NCI-H1417 treated with DMSO at 0.1 percent for 48 hours (cell line): Measurements from ENCODE around the gene ZNF761.
"Not testable (repeated sequence)": the region's sequence is repeated elsewhere in the genome, so short reads cannot be mapped to it uniquely, and the experiment has no call there.

Experiments used
- DNase-seq: peaks from one replicate; lab custom pipeline; 2025; lab: John Stamatoyannopoulos, UW

ZNF761 gene

GRCh38 chr19:53460131-53460721, 28.4 kb downstream of the ZNF761 start:
- DNase-seq = not testable (repeated sequence)

DNA sequence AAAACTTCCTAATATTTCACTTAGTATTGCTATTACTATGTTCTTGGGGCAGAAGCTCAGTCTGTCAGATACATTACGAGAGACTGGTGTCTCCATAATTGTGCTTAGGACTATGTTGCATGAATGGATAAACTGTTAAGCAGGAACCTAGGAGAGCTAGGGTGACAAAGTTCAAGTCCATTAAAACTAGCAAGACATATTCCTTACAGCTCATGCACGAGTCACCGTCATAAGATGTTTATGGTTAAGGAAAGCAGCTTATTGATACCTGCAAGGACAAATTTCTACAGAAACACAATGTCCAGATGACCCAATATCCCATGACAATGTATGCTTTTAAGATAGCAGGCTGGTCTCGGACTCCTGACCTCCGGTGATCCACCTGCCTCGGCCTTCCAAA, 30.1 kb downstream of the ZNF761 start:
- DNase-seq = no peak

- no peak for DNase-seq
Measured at GRCh38 chr19:53462861-53463260, 31.1 kb downstream of the ZNF761 start.

DNA sequence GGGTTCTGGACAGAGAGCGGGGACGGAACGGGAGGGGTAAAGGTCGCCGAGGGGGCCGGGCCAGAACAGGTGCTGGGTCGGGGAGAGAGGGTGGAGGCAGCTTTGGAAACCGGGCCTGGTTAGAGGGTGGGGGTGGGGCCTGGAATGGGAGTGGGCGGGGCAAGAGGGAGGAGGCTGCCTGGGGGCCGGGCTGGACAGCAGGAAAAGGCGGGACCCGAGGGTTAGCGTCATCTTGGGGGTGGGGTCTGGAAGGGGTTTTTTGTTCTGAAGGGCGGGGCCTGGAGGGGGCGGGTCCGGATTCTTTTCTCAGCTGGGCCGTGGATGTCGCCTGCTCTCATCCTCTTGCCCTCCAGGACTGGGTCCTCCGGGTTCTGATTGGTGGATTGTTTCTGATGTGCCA, 31.5 kb downstream of the ZNF761 start:
- no peak for DNase-seq

GRCh38 chr19:53466726-53467484, 35.1 kb downstream of the ZNF761 start:
- DNase-seq = no peak

DNA sequence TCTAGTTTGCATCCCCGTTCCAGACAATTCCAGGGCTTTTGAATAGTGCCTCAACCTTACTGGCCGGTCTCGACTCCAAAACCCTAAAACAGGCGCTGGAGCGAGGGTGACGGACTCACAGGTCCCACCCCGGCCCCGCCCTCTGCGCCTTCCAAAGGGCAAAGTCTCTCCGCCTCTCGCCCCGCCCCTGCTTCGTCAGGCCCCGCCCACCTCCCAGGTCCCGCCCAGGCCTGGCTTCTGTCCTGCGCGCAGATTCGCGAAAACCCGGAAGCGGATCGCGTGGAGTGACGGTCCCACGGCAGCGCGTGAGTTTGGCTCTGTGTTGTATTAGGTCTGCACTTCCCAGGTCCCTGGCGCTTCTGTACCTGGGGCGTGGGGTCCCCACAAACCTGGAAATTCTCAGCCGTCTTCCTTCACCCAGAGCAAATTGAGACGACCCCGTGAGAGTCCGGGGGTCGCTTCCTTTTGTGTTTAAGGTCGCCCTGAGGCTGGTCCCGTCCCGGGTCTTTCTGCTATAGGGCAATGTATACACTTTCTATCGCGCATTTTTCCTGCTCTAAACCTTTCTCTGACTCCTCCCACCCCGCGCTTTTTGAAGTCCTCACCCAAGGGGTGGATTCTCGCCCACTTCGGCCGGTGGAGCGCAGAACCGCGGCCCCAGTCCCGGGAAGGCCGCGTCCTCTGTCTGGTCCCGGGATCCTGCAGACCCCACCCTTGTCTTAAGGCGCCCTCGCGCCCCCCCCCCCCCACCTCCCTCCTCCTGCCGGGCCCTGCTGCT, 35.9 kb downstream of the ZNF761 start, which contains the start of gene ZNF813:
TSS of gene ZNF813 (plus strand) at position 249 of the 778 bp plus-strand sequence. CDS start 16,090 bp downstream, outside the sequence.
- DNase-seq = peak; percentile 24

DNA sequence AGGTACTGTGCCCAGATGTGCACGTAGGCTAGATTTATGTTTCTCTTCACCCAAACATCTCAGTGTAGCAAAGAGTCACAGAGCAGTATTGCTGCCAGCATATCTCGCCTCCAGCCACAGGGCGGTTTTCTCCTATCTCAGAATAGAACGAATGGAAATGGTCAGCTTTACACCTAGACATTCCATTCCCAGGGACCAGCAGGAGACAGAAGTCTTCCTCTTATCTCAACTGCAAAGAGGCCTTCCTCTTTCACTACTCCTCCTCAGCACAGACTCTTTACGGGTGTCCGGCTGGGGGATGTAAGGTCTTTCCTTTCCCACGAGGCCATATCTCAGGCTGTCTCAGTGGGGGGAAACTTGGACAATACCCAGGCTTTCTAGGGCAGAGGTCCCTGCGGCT, 36.8 kb downstream of the ZNF761 start:
- DNase-seq = not testable (repeated sequence)

DNA sequence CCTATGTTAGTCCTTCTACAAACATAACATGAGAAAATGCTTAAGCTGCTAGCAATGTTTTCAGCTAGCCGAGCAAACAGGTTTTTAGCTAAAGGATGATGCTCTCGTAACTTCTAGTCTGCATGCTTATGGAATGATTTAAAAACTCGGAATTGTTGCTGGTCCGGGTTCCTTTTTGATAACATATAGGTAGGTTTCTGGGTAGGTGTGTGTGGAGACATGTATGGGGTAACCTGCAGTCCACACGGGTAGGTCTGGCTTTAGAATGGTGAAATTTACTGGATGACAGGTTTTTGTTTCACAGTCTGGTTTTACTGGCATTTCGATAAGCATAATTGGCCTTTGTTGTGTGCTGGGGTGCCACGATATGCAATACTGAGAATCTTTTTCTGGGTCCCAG, 40.1 kb downstream of the ZNF761 start:
- no peak for DNase-seq

- DNase-seq = not testable (repeated sequence)
Measured at GRCh38 chr19:53474832-53475231, 43.0 kb downstream of the ZNF761 start.

DNA sequence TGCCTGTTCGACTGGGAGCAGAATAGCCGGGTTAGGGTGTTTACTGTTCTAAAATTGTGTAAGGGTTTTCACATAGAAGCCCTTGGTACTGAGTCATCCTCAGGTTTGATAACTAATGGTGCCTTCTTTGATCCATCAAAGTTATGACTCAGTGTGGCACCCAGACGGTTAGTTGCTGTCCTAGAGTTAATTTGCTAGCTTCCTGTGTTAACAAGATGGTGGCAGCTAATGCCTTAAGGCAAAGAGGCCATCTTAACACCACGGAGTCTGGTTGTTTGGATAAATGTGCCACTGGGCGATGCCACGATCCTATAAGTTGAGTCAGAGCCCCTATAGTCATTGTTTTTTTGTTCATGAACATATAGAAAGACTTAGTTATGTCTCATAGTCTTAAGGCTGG, 43.7 kb downstream of the ZNF761 start:
- DNase-seq = not testable (repeated sequence)

DNA sequence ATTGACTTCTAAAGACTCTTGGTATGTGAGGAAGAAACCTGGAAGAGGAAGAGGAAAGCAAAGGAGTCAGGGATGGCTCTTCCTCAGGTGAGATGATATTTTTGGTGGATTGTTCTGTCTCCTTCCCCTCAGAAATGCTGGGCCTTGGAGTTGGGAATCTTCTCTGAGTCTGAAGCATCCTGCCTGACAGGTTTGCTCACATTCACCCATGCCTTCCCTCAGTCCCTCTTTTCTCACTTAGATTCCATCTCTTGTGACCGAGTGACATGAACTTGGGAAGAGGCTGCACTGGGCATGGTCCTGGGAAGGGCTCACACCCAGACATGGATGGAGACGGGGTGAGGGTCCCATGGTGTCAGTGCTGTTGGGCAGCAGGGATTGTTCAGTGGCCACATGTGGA, 52.0 kb downstream of the ZNF761 start:
- DNase-seq = not testable (repeated sequence)

DNA sequence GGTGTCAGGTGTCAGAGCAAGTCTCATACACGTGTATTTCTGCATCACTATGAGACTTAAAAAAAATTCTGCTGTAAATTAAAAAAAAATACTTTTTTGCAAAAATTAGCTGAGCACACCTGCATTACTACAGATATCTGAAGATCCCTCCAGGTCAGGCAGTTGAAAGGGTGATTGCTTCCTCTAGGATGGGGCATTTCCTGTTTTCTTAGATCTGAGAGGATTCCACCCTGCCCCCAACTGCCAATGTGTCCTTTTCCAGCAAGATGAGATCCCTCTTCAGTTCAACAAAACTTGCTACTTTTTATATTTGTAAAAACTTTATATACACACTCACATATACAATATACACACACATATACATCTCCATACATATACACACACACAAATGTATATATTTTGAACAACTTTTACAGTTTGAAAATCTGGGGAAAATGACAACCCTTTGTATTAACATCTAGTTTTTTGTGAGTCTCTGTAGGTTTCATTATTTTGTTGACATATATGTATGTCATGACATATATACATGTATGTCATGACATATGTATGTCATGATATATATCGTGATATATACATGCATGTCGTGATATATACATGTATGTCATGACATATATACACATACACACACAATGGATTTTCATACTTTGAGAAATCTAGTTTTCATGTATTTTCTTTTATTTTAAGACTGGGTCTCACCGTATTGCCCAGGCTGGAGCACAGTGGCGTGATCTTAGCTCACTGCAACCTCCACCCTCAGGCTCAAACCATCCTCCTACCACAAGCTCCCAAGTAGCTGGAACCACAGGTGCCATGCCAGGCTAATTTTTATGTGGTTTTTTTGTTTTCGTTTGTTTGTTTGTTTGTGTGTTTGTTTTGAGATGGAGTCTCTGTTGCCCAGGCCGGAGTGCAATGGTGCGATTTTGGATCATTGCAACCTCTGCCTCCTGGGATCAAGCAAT, 53.5 kb downstream of the ZNF761 start:
- DNase-seq = no peak

GRCh38 chr19:53492153-53492552, 60.4 kb downstream of the ZNF761 start:
- no peak for DNase-seq

GRCh38 chr19:53497311-53498023, 65.7 kb downstream of the ZNF761 start:
- DNase-seq = not testable (repeated sequence)

- not testable (repeated sequence) for DNase-seq
Measured at GRCh38 chr19:53498024-53498395, 66.2 kb downstream of the ZNF761 start.

DNA sequence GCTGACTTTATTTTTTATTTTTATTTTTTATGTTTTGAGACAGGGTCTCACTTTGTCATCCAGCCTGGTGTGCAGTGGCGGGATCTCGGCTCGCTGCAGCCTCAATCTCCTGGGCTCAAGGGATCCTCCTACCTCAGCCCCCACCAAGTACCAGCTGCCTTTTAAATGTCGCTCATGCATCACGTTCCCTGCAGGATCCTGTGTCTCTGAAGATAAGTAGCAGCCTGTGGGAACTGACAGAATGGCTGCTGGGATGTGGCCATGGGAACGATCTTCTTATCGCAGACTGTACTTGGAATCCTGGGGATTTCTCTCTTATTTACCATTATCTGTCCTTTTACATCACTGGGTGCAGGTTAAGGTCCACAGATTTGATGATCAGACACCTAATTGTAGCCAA, 71.4 kb downstream of the ZNF761 start:
- DNase-seq = not testable (repeated sequence)

GRCh38 chr19:53503671-53504364, 72.0 kb downstream of the ZNF761 start:
- DNase-seq = not testable (repeated sequence)

DNA sequence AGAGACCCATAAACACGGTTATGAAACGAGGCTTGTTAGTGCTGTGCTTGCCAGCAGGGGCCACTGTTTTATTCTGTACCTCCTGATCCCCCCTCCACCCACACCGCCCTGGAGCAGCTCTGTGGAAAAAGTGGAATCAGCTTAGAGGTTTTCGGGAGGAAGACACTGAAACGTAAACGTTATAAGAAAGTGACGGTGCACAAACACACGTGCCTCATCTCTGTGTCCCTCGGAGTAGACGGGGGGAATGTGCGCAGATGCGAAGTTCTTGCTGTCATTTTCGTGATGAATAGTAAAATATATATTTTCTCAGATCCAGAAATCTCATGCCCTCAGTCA, 72.5 kb downstream of the ZNF761 start:
- DNase-seq = not testable (repeated sequence)

DNA sequence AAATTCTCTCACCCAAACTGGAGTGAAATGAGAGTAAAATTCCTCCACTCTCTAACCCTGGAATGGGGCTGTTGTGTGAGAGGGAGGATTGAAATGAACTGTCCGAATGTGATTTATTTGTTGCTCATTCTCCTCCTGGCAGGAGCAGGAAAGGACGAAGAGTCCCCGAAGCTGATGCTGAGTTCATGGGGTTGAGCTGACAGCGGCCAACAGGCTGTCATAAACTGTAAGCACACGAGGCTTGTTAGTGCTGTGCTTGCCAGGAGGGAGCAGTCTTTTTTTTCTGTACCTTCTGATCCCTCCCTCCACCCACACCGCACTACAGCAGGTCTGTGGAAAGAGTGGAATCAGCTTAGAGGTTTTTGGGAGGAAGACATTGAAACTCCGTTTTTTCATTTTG, 73.1 kb downstream of the ZNF761 start:
- no peak for DNase-seq

DNA sequence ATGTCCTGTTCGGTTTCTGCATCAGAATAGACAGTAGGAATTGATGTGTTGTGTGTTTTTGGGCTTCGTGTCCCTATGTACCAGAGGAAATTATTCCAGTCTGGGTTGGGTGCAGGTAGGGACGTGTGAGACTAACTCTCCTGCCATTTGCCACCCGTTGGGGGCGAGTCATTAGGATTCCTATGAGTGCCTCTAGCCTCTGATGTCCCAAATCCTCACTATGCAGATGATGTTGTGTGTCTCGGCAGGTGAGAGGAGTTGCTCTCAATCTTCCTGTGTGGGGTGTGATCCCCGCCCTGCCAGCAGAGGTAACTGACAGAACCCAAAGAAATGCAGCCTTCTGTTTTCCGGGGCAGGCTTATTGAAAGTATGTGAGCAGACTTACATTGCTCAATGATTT, 74.9 kb downstream of the ZNF761 start:
- DNase-seq = no peak
